Breast epithelium (tissue), 3 donors: ENCODE data around the gene LMNTD2.

Source experiments
- CTCF ChIP-seq, 3 donors: fragments of 450-650 bp; IDR thresholded peaks; one replicate each; pipeline ENCODE4 v1.5.1; 2016 to 2017; ENCODE audit warnings: antibody characterized with exemption in 3 of 3, mild to moderate bottlenecking in 3 of 3, moderate library complexity in 3 of 3
- POLR2A ChIP-seq: fragments of 450-650 bp; IDR thresholded peaks from one replicate; pipeline ENCODE4 v1.6.1; 2016; ENCODE audit warnings: antibody characterized with exemption, mild to moderate bottlenecking, moderate library complexity
- POLR2AphosphoS5 ChIP-seq, 3 donors: sonication (generic); formaldehyde crosslinking; IDR thresholded peaks; one replicate each; pipeline ENCODE4 v1.6.1; 2017; ENCODE audit warnings: antibody characterized with exemption in 3 of 3

- TF ChIP-seq CTCF (IDR thresholded peaks at IDR 0.05) (no peak), POLR2AphosphoS5 (IDR thresholded peaks at IDR 0.05) (no peak), POLR2A (no peak)
Observed at GRCh38 chr11:607971-608659, 47.6 kb upstream of the LMNTD2 start.
